Skin epidermis (tissue), 12 donors: ENCODE data around the gene SLC2A5.

ENCODE experiments used
- H3K27ac ChIP-seq, 21 experiments: fragments of 200-600 bp; sonication (generic) in 11 of 21; one replicate each; pipeline ENCODE4 v1.5.0; 2020; ENCODE audit warnings: mild to moderate bottlenecking in 3 of 21, inconsistent platforms in 2 of 21, moderate library complexity in 2 of 21
- H3K4me3 ChIP-seq, 7 experiments: fragments of 200-600 bp; sonication (generic) in 2 of 7; one replicate each; pipeline ENCODE4 v1.5.0; 2020; ENCODE audit warnings: inconsistent platforms in 2 of 7, mild to moderate bottlenecking in 2 of 7, moderate library complexity in 1 of 7

Gene SLC2A5

DNA sequence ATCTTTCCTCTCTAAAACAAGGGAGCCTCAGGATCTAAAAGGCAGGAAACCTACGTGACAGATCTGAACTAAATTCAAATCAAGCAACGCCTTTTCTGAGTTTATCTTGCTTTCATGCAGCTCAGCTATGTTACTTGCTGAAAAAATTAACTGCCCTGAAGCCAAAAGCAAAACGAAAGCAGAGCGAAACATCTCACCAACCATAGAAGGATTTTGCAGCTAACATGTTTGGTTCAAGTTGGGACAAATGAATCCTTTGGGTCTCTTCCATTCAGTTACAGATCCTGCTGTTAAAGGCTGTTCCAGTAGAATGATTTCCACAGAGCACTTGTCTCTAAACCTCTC lies 482 bp downstream of the SLC2A5 start:
- Histone ChIP-seq H3K27ac (peak overlapping the region in 19 of 21 experiments; percentile 8 to 84 (median 48)), H3K4me3 (no peak overlapping the region)

GRCh38 chr1:9066945-9067807 lies 2.3 kb downstream of the SLC2A5 start:
- Histone ChIP-seq H3K4me3 (no peak overlapping the region), H3K27ac (peak overlapping the region in 10 of 21 experiments; percentile 4 to 77 (median 48))

GRCh38 chr1:9065213-9065751 lies 4.2 kb downstream of the SLC2A5 start:
- peak overlapping the region in 4 of 21 experiments; percentile 7 to 40 (median 29) for H3K27ac ChIP-seq
- H3K4me3 ChIP-seq, result no peak overlapping the region

DNA sequence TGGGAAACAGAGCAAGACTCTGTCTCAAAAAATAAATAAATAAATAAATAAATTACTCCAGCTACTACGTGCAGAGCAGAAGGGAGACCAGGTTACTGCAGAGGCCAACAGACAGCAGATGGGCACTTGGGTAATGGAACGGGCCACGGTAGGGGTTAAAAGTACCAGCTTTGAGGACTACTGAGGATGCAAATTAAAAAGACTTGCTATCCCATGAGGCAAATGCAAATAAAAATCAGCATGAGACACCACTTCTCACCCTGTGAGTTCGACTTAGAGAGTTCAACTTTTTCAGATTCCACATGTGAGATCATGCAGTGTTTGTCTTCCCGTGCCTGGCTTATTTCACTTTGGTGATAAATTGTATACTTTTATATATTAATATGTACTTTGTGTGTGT lies 6.6 kb downstream of the SLC2A5 start:
- Histone ChIP-seq H3K27ac (no peak overlapping the region), H3K4me3 (no peak overlapping the region)

- Histone ChIP-seq H3K4me3 (no peak overlapping the region), H3K27ac (peak overlapping the region in 4 of 21 experiments; percentile 11 to 50 (median 30))
Measured at GRCh38 chr1:9062021-9062471, 7.4 kb downstream of the SLC2A5 start.

- Histone ChIP-seq H3K4me3 (no peak overlapping the region), H3K27ac (peak overlapping the region in 3 of 21 experiments; percentile 16 to 50 (median 43))
Measured at GRCh38 chr1:9061252-9061960, 8.0 kb downstream of the SLC2A5 start.

DNA sequence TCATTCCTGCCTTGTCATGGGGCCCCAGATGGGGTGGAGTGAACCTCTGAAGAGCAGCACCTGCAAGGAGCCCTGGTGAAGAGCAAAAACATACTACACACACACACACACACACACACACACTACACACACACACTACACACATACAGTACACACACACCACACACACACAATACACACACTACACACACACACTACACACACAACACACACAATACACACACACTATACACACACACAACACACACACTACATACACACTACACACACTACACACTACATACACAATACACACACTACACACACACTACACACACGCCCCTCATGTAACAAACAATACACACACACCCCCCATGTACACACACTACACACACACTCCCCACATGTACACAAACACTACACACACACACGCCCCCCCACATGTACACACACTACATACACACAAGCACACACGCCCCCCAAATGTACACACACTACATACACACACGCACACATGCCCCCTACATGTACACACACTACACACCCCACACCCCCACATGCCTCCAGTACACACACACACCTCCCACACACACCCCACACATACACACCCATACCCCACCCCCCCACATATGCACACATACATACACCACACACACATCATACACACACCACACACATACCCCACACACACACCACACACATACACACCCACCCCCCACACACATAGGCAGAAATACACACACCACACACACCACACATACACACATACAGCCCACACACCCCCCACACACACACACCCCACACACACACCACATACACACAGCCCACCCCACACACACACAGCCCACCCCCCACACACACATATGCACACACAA lies 9.3 kb downstream of the SLC2A5 start:
- H3K27ac ChIP-seq, result no peak overlapping the region
- no peak overlapping the region for H3K4me3 ChIP-seq

DNA sequence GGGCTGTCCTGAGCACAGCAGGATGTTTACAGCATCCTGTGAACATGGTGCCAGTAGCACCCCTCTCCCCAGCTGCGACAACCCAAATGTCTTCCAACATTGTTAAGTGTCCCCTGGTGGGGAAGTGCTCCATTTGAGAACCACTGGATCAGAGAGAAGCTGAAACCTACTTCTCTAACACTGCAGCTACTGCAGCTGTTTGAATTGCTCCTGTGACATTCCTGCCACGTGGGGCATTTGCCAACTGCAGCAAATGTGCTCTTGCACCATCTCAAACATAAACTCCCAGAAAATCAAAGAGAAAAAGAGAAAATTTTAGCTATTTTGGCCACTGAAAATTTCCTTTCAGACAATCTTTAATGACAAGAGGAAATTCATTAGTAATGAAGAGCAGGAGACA lies 11.0 kb downstream of the SLC2A5 start:
- H3K4me3 ChIP-seq, result no peak overlapping the region
- no peak overlapping the region for H3K27ac ChIP-seq

DNA sequence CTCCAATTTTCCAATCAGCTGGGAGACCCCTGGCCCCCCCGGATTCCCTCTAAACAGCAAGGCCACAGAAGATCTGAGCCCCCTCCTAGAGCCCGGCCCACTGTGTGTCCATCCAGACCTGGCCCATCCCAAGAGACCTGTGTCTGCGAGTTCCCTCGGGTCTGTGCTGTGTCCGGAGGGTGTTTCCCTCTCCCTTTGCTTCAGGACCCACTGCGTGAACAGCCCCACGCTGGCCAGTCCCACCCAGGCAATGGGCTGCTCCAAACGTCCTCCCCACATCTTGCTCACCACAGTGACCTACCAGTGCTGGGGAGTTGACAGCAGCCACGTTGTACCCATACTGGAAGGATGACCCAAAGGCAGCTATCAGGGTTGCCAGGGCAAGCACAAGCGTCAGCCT lies 11.6 kb downstream of the SLC2A5 start:
- no peak overlapping the region for H3K4me3 ChIP-seq
- H3K27ac ChIP-seq, result no peak overlapping the region

DNA sequence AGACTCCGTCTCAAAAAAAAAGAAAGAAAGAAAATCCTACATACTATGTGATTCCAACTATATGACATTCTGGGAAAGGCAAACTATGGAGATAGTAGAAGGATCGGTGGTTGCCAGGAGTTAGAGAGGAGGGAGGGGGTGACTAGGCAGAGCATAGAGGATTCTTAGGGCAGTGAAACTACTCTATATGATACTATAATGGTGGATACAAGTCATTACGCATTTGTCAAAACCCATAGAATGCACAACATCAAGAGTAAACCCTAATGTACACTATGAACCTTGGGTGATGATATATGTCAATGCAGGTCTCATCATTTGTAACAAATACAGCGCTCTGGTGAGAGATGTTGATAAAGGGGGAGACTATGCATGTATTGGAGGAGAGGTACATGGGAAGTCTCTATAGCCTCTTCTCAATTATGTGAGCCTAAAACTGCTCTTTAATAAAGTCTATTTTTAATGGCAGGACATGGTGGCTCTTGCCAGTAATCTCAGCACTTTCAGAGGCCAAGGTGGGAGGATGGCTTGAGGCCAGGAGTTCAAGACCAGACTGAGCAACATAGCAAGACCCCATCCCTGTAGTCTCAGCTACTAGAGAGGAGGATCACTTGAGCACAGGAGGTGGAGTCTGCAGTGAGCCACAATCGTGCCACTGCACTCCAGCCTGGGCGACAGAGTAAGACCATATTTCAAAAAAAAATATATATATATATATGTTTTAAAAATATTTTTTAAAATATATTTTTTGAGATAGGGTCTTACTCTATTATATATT lies 17.0 kb downstream of the SLC2A5 start:
- no peak overlapping the region for H3K4me3 ChIP-seq
- H3K27ac ChIP-seq, result no peak overlapping the region

DNA sequence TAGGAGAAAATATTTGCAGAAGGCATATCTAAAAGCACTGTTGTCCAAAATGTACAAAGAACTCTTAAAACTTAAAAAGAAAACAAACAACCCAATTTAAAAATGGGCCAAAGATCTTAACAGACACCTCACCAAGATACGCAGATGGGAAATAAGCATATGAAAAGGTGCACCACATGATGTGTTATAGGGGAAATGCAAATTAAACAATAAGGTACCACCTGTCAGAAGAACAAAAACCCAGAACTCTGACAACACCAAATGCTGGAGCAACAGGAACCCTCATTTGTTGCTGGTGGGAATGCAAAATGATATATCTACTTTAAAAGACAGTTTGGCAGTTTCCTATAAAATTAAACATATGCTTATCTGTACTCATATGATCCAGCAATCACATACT lies 18.1 kb downstream of the SLC2A5 start:
- H3K4me3 ChIP-seq, result no peak overlapping the region
- H3K27ac ChIP-seq, result no peak overlapping the region

DNA sequence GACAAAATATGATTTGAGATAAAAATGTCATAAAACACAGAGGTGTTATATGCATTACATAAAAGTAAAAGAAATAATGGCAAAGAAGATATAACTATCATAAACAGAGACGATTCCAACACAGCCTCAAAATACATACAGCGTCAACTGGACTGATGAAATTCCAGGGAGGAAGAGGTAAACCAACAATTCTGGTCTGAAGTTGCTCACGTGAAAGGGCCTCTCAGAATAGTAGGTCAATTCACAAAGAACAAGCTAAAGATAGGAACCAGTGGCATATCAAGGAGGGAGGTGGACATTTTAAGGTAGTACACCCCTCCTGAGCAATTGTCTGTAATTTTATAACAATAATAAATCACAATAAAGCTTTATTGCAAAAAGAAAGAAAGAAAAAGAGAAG lies 18.6 kb downstream of the SLC2A5 start:
- Histone ChIP-seq H3K27ac (no peak overlapping the region), H3K4me3 (no peak overlapping the region)

DNA sequence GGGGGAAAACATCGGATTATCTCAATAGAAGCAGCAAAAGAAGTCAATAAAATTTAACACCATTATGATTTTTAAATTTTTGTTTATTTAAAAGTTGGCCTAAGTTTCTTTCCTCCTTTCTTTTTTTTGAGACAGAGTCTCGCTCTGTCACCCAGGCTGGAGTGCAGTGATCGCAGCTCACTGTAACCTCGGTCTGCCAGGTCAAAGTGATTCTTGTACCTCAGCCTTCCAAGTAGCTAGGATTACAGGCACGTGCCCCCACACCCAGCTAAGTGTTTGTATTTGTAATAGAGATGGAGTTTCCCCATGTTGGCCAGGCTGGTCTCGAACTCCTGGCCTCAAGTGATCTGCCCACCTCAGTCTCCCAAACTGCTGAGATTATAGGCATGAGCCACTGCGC lies 20.9 kb downstream of the SLC2A5 start:
- Histone ChIP-seq H3K4me3 (no peak overlapping the region), H3K27ac (no peak overlapping the region)

DNA sequence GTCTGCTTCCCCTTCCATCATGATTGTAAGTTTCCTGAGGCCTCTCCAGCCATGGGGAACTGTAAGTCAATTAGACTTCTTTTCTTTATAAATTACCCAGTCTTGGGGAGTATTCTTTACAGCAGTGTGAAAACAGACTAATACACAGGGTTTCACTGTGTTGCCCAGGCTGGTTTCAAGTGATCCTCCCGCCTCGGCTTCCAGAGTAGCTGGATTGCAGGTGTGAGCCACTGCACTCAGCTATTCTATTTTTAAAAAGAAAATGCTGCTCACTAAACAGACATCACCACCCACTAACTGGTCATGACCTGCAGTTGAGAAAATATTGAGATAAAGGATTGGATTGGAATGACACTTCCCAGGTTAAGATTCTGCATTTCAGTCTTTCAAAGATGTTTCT lies 22.4 kb downstream of the SLC2A5 start:
- no peak overlapping the region for H3K4me3 ChIP-seq
- H3K27ac ChIP-seq, result no peak overlapping the region

- no peak overlapping the region for H3K27ac ChIP-seq
- no peak overlapping the region for H3K4me3 ChIP-seq
Measured at GRCh38 chr1:9045861-9046510, 23.4 kb downstream of the SLC2A5 start.

DNA sequence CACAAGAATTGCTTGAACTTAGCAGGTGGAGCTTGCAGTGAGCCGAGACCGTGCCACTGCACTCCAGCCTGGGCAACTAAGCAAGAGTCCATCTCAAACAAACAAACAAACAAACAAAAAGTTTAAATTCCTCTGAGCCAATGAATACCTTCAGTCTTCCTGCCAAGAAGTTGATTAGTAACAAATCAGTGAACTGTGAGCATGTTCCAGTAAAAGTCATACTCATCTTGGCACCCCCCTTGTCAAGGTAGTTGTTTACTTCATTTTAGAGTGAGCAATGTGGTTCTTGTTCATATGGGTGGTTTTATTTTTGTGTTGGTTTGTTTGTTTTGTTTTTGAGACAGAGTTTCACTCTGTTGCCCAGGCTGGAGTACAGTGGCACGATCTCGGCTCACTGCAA lies 25.2 kb downstream of the SLC2A5 start:
- H3K4me3 ChIP-seq, result no peak overlapping the region
- H3K27ac ChIP-seq, result peak overlapping the region in 1 of 21 experiments; percentile 7

DNA sequence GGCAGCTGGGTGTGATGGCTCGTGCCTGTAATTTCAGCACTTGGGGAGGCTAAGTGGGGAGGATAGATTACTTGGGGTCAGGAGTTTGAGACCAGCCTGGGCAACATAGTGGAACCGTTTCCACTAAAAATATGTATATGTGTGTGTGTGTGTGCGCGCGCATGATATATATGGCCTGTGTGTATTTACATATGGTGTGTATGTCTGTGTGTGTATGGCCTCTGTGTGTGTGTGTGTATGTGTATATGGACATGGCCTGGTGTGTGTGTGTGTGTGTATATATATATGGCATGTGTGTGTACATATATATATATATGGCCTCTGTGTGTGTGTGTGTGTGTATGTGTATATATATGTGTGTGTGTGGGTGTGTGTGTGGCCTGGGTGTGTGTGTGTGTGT lies 27.2 kb downstream of the SLC2A5 start:
- no peak overlapping the region for H3K27ac ChIP-seq
- H3K4me3 ChIP-seq, result no peak overlapping the region

DNA sequence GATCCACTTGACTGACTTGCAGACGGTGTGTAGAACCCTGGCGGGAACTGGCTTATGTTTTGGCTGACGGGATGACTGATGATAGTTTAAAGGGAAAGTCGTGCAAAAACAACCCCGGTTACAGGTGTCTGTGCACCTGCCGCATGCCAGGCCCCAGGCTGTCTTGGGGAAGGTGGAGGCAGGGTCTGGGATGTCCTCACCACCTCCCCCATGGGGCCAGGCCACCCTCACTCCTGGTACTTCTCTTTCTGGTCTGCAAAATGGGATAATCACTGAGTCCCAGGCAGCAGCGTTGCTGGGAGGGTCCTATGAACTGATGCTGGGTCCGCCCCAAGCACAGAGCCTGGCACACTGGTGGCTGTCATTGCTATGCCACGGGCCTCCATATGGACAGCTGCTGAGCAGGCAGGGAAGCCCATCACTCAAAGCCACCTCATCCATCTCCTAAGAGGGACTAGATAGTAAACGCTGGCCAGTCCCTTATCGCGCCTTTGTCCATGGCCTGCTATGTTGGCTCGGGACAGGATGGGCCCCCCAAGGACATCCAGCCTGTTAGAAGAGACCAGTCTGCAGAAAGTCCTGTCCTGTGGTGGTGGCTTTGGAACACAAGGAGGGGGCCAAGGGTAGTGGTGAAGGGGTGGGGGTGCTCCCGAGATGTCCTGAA lies 28.2 kb downstream of the SLC2A5 start:
- no peak overlapping the region for H3K27ac ChIP-seq
- no peak overlapping the region for H3K4me3 ChIP-seq
